Measurements from ENCODE around the gene ACACA. TPM values are rescaled to one million over a fixed set of nuclear protein-coding genes. Genes with fewer than 3 reads are reported as not detected.
A peak's percentile ranks its signal among the peaks of the same experiment; 100 is the strongest.
"Not testable (repeated sequence)": the region's sequence is repeated elsewhere in the genome, so short reads cannot be mapped to it uniquely, and the experiment has no call there.

Gene ACACA
- polyA plus RNA-seq, 1 donor: 19.3 TPM

- DNase-seq: no peak
Measured at GRCh38 chr17:37392024-37392590, 14.5 kb downstream of the ACACA start.

GRCh38 chr17:37391146-37391545 is 15.5 kb downstream of the ACACA start:
- DNase-seq: no peak

DNA sequence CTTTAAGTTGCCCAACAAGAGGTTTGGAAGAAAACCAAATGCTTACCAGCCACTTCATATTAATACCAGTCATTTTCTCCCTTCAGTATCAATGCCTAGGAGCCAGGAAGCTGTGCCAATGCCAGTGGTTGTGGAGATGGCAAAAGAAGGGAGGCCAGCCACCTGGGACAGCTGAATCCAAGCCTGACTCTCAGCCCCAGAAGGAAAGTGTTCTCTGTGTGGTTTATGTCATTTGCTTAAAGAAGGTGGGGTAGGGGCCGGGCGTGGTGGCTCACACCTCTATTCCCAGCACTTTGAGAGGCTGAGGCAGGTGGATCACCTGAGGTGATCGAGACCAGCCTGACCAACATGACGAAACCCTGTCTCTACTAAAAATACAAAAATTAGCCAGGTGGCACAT is 17.5 kb downstream of the ACACA start:
- no peak for DNase-seq

DNA sequence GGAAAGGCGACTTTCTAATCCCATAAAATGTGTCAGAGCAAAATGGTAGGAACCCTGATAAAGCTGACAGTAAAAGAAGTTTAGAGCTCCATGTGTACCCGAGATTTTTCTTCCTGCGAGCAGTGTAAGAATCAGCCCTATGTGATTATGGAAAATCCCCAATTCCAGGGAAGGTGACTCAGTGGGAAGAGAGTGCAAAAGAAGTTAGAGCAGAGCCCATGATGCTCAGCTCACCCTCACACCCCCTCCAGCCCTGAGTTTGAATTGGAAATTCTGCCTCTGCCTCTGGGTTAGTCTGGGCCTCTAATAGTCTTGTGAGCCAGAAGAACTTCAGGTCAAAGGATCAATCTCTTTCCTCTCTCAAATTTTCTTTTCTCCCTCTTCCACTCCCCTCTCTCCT is 18.4 kb downstream of the ACACA start:
- DNase-seq: no peak

- DNase-seq: no peak
Measured at GRCh38 chr17:37386462-37386861, 20.2 kb downstream of the ACACA start.

GRCh38 chr17:37385474-37385990 is 21.1 kb downstream of the ACACA start:
- no peak for DNase-seq

DNA sequence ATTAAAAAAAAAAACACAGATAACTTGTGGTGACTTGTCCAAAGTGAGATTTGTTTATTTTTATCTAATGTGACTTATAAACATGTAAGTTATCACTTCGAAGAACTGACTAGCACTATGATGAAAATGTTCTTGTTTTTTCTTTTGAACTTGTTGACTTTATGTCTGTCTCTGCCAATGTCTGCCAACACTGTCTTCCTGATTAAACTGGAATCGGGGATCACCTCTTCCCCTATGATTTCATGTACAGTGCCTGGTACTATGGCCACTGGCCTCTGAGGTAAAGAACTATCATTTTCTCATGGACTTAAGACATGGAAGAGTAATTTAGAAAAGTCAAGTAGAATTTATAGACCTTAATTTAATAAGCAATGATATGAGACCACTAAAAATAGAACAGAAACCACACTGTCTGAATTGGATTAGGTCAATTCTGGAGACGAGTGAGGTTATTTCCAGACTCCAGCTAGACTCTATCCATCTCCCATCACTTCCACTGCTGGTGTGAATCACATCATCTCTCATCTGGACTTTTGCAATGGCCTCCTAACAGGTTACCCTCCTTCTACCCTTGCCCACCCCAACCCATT is 22.0 kb downstream of the ACACA start:
- no peak for DNase-seq

GRCh38 chr17:37382056-37382455 is 24.6 kb downstream of the ACACA start:
- DNase-seq: no peak

DNA sequence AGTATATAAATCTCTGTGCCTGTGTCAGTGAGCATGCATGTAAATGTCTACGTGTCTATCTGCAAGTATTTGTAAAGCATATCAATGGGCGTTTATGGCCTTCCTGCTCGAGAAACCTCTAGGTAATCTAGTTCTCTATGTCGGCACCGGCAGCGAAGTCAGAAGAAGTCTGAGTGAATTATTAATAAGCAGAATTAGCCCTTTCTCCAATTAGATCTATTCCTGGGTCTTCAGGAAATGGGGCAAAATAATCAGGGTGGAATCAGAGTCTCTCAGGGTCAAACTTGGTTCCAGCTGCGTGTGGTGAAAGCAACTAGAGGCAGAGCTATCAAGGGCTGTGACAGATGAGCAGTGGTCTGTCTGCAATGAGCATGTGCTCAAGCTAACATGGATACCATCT is 30.9 kb downstream of the ACACA start, which contains the start of gene C17orf78:
C17orf78 (plus strand) TSS at position 280 of the 400 bp plus-strand sequence; CDS start at position 388, 108 bp downstream.
- no peak for DNase-seq

- DNase-seq: peak; percentile 62
Measured at GRCh38 chr17:37373530-37374159, 33.0 kb downstream of the ACACA start.

DNA sequence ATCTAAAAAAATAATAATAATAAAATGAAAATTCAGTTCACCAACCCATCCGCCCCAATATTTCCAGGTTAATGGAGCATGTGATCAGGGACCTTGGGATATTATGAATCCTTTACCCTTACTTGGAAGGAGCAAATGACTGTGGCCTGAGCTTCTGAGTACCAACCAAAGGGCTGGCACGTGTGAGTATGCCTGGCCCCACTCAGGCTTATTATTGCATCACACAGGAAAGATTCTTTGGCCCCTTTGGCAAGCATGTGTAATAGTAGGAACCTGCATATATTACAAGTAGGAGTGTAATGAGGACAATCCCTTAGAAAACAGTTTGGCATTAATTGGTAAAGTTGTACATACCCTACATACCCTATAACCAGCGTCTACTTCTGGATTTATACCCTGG is 38.1 kb downstream of the ACACA start:
- DNase-seq: no peak

DNA sequence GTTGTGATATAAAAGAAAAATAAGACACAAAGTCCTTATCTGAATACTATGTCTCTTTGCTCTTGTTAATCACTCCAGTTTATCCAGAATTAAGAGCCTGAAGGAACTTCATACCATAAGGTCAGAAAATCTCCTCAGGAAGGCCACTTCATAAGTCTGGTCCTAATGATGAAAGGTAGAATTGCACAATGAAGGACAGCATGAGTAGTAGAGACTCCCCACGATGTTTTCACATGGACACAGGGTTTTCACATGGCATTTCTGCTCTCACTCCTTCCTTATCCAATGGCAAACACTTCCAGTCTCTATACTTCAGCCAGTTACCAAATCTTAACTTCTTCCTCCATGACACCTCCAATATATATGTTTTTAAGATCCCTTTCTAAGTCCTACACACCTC is 41.0 kb downstream of the ACACA start:
- no peak for DNase-seq

- DNase-seq: no peak
Measured at GRCh38 chr17:37361543-37361942, 45.1 kb downstream of the ACACA start.

DNA sequence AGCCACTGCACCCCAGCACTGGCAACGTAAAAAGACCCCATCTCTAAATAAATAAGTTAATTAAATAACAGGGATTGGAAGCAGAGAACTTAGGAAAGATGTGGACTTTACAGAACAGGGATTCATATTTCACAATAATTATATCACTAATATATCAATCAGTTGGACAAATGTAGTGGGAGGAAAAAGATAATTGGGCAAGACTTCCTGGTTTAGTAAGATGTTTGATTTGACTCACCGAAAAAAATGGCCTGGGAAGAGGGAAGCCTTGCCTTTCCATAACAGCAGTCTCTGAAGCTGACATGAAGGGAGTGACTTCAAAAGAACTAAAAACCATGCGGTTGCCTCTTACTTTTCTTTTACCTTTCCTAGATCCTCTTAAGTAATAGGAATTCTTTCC is 46.0 kb downstream of the ACACA start:
- DNase-seq: no peak

- peak; percentile 6 for DNase-seq
Measured at GRCh38 chr17:37359682-37360188, 46.9 kb downstream of the ACACA start.

- peak; percentile 91 for DNase-seq
Measured at GRCh38 chr17:37358830-37359681, 47.6 kb downstream of the ACACA start.

DNA sequence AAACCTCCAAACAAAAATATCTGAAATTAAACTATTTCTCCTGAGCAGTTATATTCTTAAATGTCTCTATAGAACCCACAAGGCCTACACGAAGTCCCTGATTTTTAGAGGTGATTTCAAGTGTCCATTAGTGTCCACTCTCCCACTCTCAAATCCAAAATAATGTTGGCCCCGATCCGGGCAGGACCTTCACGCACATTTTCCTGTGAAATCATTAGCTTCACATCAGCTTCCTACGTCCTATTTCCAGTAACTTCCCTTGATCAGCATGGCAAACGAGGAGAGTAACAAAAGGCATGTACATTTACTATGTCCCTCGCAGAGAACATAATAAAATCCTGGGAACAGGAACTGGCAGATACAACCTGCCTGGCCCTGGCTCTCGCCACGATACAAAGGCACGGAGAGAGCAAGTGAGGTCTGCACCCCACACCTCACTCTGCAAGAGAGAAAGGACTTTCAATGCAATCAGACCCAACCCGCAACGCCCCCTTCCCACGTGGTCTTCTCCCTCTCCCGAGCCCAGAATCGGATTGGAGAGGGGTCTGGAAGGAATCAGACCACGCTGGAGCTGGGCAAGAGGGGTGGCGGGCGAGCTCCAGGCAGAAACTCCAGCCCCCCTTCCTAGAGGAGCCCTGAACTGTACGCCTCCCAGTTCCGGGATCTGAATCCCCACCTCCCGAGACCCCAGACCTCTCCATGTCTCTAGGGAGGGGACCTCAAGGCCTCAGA is 48.4 kb downstream of the ACACA start:
- DNase-seq: peak; percentile 63

GRCh38 chr17:37356796-37357569 is 49.7 kb downstream of the ACACA start:
- DNase-seq: not testable (repeated sequence)

DNA sequence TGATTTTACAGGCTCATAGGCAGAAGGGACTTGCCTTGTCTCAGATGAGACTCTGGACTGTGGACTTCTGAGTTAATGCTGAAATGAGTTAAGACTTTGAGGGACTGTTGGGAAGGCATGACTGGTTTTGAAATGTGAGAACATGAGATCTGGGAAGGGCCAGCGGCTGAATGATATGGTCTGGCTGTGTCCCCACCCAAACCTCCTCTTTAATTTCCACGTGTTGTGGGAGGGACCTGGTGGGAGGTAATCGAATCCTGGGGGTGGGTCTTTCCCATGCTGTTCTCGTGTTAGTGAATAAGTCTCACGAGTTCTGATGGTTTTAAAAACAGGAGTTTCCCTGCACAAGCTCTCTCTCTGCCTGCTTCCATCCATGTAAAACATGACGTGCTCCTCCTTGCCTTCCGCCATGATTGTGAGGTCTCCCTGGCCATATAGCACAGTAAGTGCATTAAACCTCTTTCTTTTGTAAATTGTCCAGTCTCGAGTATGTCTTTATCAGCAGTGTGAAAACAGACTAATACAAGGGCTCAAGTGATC is 59.7 kb downstream of the ACACA start:
- not testable (repeated sequence) for DNase-seq

GRCh38 chr17:37344519-37344918 is 62.1 kb downstream of the ACACA start:
- no peak for DNase-seq

- DNase-seq: no peak
Measured at GRCh38 chr17:37342589-37342988, 64.0 kb downstream of the ACACA start.
